HEK293 (cell line): ENCODE data around the gene RELT.

Experiments
- CTCF ChIA-PET: fragments of 350-600 bp; formaldehyde crosslinking; extraction: SDS; loops from one replicate; lab custom pipeline; 2021; ENCODE audit warnings: antibody characterized with exemption; lab: Yijun Ruan, JAX
- POLR2A ChIA-PET: fragments of 300-600 bp; formaldehyde crosslinking; extraction: SDS; loops from one replicate; lab custom pipeline; 2020; ENCODE audit warnings: antibody characterized with exemption, inconsistent platforms; lab: Yijun Ruan, JAX
- H3K27ac ChIP-seq: fragments of 200-500 bp; sonication (Bioruptor generic); 2 replicates; pipeline ENCODE4 v1.5.1; 2014; ENCODE audit warnings: low read depth, low read length, control low read depth, inconsistent platforms; ENCODE audit errors: extremely low read depth
- H3K36me3 ChIP-seq, 2 experiments: fragments of 200-500 bp in 1 of 2; sonication (Bioruptor generic) in 1 of 2; 1 replicate in 1 of 2; 2 replicates in 1 of 2; pipeline ENCODE4 v1.5.1; 2014 to 2017; ENCODE audit warnings: inconsistent platforms in 2 of 2, low read length in 2 of 2; ENCODE audit not compliant: control insufficient read depth in 2 of 2, insufficient read depth in 1 of 2
- H3K4me1 ChIP-seq: fragments of 200-500 bp; sonication (Bioruptor generic); 2 replicates; pipeline ENCODE4 v1.5.1; 2014; ENCODE audit warnings: mild to moderate bottlenecking, low read length, inconsistent platforms; ENCODE audit not compliant: control insufficient read depth, insufficient read depth
- H3K4me3 ChIP-seq: 2 replicates; pipeline ENCODE4 v1.5.1; 2011; ENCODE audit warnings: low read depth, mild to moderate bottlenecking, control low read depth, low read length, moderate library complexity
- H3K9me3 ChIP-seq: fragments of 200-500 bp; sonication (Bioruptor generic); 2 replicates; pipeline ENCODE4 v1.5.1; 2014; ENCODE audit warnings: low read depth, low read length, inconsistent platforms; ENCODE audit not compliant: control insufficient read depth, insufficient read depth
- KLF10 ChIP-seq: fragments of 450-650 bp; IDR thresholded peaks from 2 replicates; pipeline ENCODE4 v1.5.1; 2018; ENCODE audit warnings: missing biosample characterization, mild to moderate bottlenecking, missing genetic modification characterization
- KLF16 ChIP-seq: fragments of 450-650 bp; formaldehyde crosslinking; IDR thresholded peaks from 2 replicates; pipeline ENCODE4 v1.5.1; 2017; ENCODE audit warnings: missing biosample characterization, missing genetic modification characterization
- OVOL3 ChIP-seq: fragments of 450-650 bp; formaldehyde crosslinking; IDR thresholded peaks from 2 replicates; pipeline ENCODE4 v1.5.1; 2016; ENCODE audit warnings: missing biosample characterization, missing genetic modification characterization
- TRIM28 ChIP-seq: IDR thresholded peaks from 2 replicates; pipeline ENCODE4 v1.6.1; 2011; ENCODE audit warnings: low read length, control low read depth, borderline replicate concordance
- ZBTB8A ChIP-seq: fragments of 450-650 bp; formaldehyde crosslinking; IDR thresholded peaks from 2 replicates; pipeline ENCODE4 v1.5.1; 2016; ENCODE audit warnings: missing biosample characterization, missing genetic modification characterization
- ZEB2 ChIP-seq: fragments of 450-650 bp; formaldehyde crosslinking; IDR thresholded peaks from 2 replicates; pipeline ENCODE4 v1.5.1; 2016; ENCODE audit warnings: missing biosample characterization, missing genetic modification characterization
- ZNF2 ChIP-seq: fragments of 450-650 bp; formaldehyde crosslinking; IDR thresholded peaks from 2 replicates; pipeline ENCODE4 v1.5.1; 2016; ENCODE audit warnings: missing biosample characterization, missing genetic modification characterization
- ZNF350 ChIP-seq: fragments of 450-650 bp; formaldehyde crosslinking; IDR thresholded peaks from 2 replicates; pipeline ENCODE4 v1.5.0; 2017; ENCODE audit warnings: missing biosample characterization, mild to moderate bottlenecking, missing genetic modification characterization
- ZNF398 ChIP-seq: fragments of 450-650 bp; formaldehyde crosslinking; IDR thresholded peaks from 2 replicates; pipeline ENCODE4 v1.5.1; 2017; ENCODE audit warnings: missing biosample characterization, missing genetic modification characterization
- ZNF561 ChIP-seq: fragments of 450-650 bp; IDR thresholded peaks from 2 replicates; pipeline ENCODE4 v1.5.1; 2018; ENCODE audit warnings: missing biosample characterization, missing genetic modification characterization, borderline replicate concordance
- ZNF571 ChIP-seq: fragments of 450-650 bp; formaldehyde crosslinking; IDR thresholded peaks from 2 replicates; pipeline ENCODE4 v1.5.0; 2017; ENCODE audit warnings: missing biosample characterization, missing genetic modification characterization
- ZNF610 ChIP-seq: fragments of 450-650 bp; formaldehyde crosslinking; IDR thresholded peaks from 2 replicates; pipeline ENCODE4 v1.5.1; 2016; ENCODE audit warnings: missing biosample characterization, missing genetic modification characterization, borderline replicate concordance
- ZNF701 ChIP-seq: fragments of 450-650 bp; formaldehyde crosslinking; IDR thresholded peaks from 2 replicates; pipeline ENCODE4 v1.5.1; 2016; ENCODE audit warnings: missing biosample characterization, missing genetic modification characterization
- ZNF830 ChIP-seq: fragments of 450-650 bp; IDR thresholded peaks from 2 replicates; pipeline ENCODE4 v1.5.0; 2018; ENCODE audit warnings: missing biosample characterization, missing genetic modification characterization, low read depth, mild to moderate bottlenecking, moderate library complexity
- ZSCAN23 ChIP-seq: fragments of 450-650 bp; formaldehyde crosslinking; IDR thresholded peaks from 2 replicates; pipeline ENCODE4 v1.5.1; 2016; ENCODE audit warnings: missing biosample characterization, missing genetic modification characterization
- TF ChIP-seq, protein P1 (sequence below): fragments of 450-650 bp; formaldehyde crosslinking; IDR thresholded peaks from 2 replicates; pipeline ENCODE4 v1.5.1; 2016; ENCODE audit warnings: missing biosample characterization, missing genetic modification characterization, low read depth
- TF ChIP-seq, protein P2 (sequence below): fragments of 450-650 bp; formaldehyde crosslinking; IDR thresholded peaks from 2 replicates; pipeline ENCODE4 v1.5.1; 2017; ENCODE audit warnings: missing biosample characterization, missing genetic modification characterization

The RELT gene

DNA sequence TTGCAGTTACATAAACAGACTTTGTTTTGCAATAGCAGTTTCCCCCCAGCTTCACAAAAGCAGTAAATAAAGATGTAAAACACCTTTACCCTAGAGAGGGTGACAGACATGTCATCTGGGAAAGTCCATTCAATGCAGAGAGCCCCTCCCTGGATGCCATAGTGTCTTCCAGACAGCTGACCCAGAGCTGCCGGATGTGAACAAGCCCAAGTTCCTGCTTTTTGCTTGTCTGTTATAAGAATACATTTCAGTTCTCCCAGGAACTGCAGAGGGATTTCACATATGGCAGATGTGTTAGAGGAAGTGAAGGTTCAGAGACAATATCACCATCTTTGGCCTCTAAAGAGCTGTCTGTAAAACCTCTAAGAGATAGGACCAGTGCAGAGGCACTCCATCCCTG is 48.9 kb downstream of the RELT start:
- no peak overlapping the region for H3K27ac ChIP-seq
- no peaks in the 10 kb centered on the region for H3K4me1 ChIP-seq
- TF ChIP-seq ZNF701 (tag by site-specific recombination) (no peak), KLF10 (tag by site-specific recombination) (no peak), ZNF830 (no peak), ZNF561 (tag by site-specific recombination) (no peak), ZNF571 (no peak), KLF16 (tag by site-specific recombination) (no peak), ZNF398 (tag by site-specific recombination) (no peak), ZBTB8A (tag by site-specific recombination) (no peak), ZNF2 (no peak), OVOL3 (no peak), ZEB2 (tag by site-specific recombination) (no peak), ZNF610 (no peak), ZSCAN23 (tag by site-specific recombination) (no peak), ZNF350 (tag by site-specific recombination) (no peak), TRIM28 (no peak)
- TF ChIP-seq, protein P1, sequence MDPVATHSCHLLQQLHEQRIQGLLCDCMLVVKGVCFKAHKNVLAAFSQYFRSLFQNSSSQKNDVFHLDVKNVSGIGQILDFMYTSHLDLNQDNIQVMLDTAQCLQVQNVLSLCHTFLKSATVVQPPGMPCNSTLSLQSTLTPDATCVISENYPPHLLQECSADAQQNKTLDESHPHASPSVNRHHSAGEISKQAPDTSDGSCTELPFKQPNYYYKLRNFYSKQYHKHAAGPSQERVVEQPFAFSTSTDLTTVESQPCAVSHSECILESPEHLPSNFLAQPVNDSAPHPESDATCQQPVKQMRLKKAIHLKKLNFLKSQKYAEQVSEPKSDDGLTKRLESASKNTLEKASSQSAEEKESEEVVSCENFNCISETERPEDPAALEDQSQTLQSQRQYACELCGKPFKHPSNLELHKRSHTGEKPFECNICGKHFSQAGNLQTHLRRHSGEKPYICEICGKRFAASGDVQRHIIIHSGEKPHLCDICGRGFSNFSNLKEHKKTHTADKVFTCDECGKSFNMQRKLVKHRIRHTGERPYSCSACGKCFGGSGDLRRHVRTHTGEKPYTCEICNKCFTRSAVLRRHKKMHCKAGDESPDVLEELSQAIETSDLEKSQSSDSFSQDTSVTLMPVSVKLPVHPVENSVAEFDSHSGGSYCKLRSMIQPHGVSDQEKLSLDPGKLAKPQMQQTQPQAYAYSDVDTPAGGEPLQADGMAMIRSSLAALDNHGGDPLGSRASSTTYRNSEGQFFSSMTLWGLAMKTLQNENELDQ (tag by site-specific recombination): no peak
- H3K4me3 ChIP-seq: no peak overlapping the region
- no peaks in the 10 kb centered on the region for H3K9me3 ChIP-seq
- POLR2A ChIA-PET: interaction anchor here (0.5 kb wide), 1 partner anchor 9 kb away, joined by 5 read pairs; no protein-coding TSS in a partner anchor
- CTCF ChIA-PET: interaction anchor here (0.9 to 1.9 kb wide), 4 partner anchors 54 to 236 kb away, joined by 3 to 5 read pairs (median 4); no protein-coding TSS in a partner anchor
- H3K36me3 ChIP-seq: peaks cover 0 to 7% of the 10 kb centered on the region in 2 experiments; a peak in 2 of 3 replicates

GRCh38 chr11:73426219-73426850 is 50.1 kb downstream of the RELT start:
- Histone ChIP-seq H3K9me3 (no peaks in the 10 kb centered on the region), H3K36me3 (peaks cover 0 to 7% of the 10 kb centered on the region in 2 experiments; a peak in 2 of 3 replicates), H3K27ac (no peak overlapping the region), H3K4me3 (no peak overlapping the region), H3K4me1 (no peaks in the 10 kb centered on the region)
- CTCF ChIA-PET: interaction anchor here (1.9 kb wide), 1 partner anchor 200 kb away, joined by 5 read pairs; no protein-coding TSS in a partner anchor
- POLR2A ChIA-PET: no interaction called here
- TF ChIP-seq, protein P1 (tag by site-specific recombination): no peak
- TF ChIP-seq, protein P2, sequence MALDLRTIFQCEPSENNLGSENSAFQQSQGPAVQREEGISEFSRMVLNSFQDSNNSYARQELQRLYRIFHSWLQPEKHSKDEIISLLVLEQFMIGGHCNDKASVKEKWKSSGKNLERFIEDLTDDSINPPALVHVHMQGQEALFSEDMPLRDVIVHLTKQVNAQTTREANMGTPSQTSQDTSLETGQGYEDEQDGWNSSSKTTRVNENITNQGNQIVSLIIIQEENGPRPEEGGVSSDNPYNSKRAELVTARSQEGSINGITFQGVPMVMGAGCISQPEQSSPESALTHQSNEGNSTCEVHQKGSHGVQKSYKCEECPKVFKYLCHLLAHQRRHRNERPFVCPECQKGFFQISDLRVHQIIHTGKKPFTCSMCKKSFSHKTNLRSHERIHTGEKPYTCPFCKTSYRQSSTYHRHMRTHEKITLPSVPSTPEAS: peak; percentile 45; the same call in 1 of the 2 replicates
